Neural progenitor cell (in vitro differentiated cells): ENCODE measurements around the gene AUTS2.

Source experiments
- EZH2 ChIP-seq: fragments of 200-600 bp; sonication (generic); IDR thresholded peaks from 2 replicates; pipeline ENCODE4 v1.6.1; 2017; ENCODE audit warnings: antibody characterized with exemption, mild to moderate bottlenecking, moderate library complexity
- EZH2phosphoT487 ChIP-seq: fragments of 200-600 bp; sonication (generic); IDR thresholded peaks from 2 replicates; pipeline ENCODE4 v1.6.1; 2017; ENCODE audit warnings: antibody characterized with exemption
- TF ChIP-seq, protein P1 (sequence below): fragments of 200-600 bp; sonication (generic); IDR thresholded peaks from 2 replicates; pipeline ENCODE4 v1.5.1; 2017; ENCODE audit warnings: antibody characterized with exemption, mild to moderate bottlenecking

DNA sequence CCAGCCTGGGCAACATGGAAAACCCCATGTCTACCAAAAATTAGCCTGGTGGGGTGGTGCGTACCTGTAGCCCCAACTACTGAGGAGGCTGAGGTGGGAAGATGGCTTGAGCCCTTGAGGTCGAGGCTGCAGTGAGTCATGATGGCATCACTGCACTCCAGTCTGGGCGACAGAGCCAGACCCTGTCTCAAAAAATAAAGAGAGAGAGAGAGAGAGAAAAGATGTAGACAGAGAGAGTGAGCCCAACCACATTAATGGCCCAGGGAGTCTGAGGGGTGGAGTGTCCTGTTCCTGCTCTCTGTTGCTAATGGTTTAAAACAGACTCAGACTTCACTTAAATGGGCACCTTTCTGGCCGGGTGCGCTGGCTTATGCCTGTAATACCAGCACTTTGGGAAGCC is 1078.0 kb downstream of the AUTS2 start:
- TF ChIP-seq, protein P1, sequence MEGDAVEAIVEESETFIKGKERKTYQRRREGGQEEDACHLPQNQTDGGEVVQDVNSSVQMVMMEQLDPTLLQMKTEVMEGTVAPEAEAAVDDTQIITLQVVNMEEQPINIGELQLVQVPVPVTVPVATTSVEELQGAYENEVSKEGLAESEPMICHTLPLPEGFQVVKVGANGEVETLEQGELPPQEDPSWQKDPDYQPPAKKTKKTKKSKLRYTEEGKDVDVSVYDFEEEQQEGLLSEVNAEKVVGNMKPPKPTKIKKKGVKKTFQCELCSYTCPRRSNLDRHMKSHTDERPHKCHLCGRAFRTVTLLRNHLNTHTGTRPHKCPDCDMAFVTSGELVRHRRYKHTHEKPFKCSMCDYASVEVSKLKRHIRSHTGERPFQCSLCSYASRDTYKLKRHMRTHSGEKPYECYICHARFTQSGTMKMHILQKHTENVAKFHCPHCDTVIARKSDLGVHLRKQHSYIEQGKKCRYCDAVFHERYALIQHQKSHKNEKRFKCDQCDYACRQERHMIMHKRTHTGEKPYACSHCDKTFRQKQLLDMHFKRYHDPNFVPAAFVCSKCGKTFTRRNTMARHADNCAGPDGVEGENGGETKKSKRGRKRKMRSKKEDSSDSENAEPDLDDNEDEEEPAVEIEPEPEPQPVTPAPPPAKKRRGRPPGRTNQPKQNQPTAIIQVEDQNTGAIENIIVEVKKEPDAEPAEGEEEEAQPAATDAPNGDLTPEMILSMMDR = no peak
- no peak for TF ChIP-seq EZH2phosphoT487
- TF ChIP-seq EZH2 = no peak
